ENCODE results near the gene HIVEP2.

DNA sequence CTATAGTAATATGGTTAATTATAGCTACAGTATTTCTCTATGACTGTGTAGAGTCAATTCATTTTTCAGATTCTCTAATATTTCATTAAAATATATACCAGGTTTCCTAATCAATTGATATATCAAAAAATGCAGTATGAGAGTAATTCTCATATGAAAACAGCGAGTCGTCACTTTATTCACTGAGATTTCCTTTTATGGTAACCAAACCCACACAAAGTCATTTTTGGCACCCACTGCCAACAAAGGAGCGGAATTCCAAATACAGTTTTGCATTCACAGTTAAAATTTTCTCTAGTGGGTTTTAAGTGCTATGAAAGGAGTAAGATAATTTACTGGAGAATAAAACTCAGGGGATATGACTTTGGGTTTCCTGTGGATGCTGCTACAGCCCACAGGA, 163.8 kb downstream of the HIVEP2 start:
- TF ChIP-seq POLR2A (IDR thresholded peaks at IDR 0.05) (no peak), CTCF (IDR thresholded peaks at IDR 0.05) (no peak)
